Muscle of leg (tissue), 11 donors: Measurements from ENCODE around the gene CDH20. TPM values are rescaled to one million over a fixed set of nuclear protein-coding genes. Genes with fewer than 3 reads are reported as not detected.
A peak's percentile ranks its signal among the peaks of the same experiment; 100 is the strongest.

Experiments used
- DNase-seq: peaks from one replicate; pipeline ENCODE4 v3.0.0; 2013
- H3K27ac ChIP-seq: one replicate; pipeline ENCODE4 v1.5.1; 2013; ENCODE audit warnings: mild to moderate bottlenecking, low read length, control low read depth
- H3K27me3 ChIP-seq: one replicate; pipeline ENCODE4 v1.6.1; 2013; ENCODE audit warnings: low read length; ENCODE audit not compliant: control insufficient read depth, insufficient read depth
- H3K36me3 ChIP-seq: one replicate; pipeline ENCODE4 v1.6.1; 2013; ENCODE audit warnings: low read length; ENCODE audit not compliant: control insufficient read depth, insufficient read depth
- H3K4me1 ChIP-seq: one replicate; pipeline ENCODE4 v1.6.1; 2013; ENCODE audit warnings: low read length; ENCODE audit not compliant: control insufficient read depth, insufficient read depth
- H3K4me3 ChIP-seq: one replicate; pipeline ENCODE4 v1.5.1; 2013; ENCODE audit warnings: low read length, control low read depth
- H3K9me3 ChIP-seq: replicated peaks from 2 replicates; pipeline ENCODE4 v1.6.1; 2013; ENCODE audit warnings: low read depth, low read length; ENCODE audit not compliant: control insufficient read depth
- WGBS: methylation state at CpG from one replicate; pipeline ENCODE4 v1.1.5; 2013; ENCODE audit warnings: missing lambda C conversion rate; ENCODE audit not compliant: insufficient coverage; 5-methylcytosine and 5-hydroxymethylcytosine counted together
- polyA plus RNA-seq, 8 donors: library from polyadenylated mRNA; unstranded; fragments of 120-200 nt; gene quantifications; one replicate each; pipeline versions ENCODE4 v1.2.1 to v1.2.3, GENCODE V29; 2013; ENCODE audit warnings: inconsistent platforms in 1 of 8, low replicate concordance in 1 of 8; ENCODE audit not compliant: insufficient read length in 8 of 8, insufficient read depth in 1 of 8
- total RNA-seq: library from RNA; stranded (reverse); fragments of 120-200 nt; gene quantifications from one replicate; pipeline ENCODE4 v1.2.4, GENCODE V29; 2013

Gene CDH20
- total and polyA plus RNA-seq, 9 donors: 0.44 to 1.7 (median 1.1) TPM

DNA sequence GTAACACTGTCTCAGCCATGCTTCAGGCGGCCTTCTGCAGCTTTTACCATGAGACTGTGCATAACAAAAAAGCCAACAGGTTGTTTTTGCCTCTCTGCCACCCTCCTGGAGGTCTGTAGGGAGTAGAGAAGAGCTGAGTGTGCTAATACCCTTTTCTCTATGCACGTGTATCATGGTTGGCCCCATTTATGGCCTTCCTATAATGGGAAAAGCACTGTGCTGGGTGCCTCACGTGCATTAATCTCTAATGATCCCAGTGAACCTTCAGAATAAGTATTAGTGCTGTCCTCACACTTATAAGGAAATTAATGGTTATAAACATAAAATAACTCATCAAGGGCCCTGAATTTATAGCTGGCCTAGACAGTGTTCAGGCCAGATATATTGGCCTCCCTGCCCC is 164.2 kb downstream of the CDH20 start:
- WGBS: 40% methylated on average over 2 of the region's 3 CpGs
- no peaks in the 10 kb centered on the region for H3K4me1 ChIP-seq
- no peak for DNase-seq

DNA sequence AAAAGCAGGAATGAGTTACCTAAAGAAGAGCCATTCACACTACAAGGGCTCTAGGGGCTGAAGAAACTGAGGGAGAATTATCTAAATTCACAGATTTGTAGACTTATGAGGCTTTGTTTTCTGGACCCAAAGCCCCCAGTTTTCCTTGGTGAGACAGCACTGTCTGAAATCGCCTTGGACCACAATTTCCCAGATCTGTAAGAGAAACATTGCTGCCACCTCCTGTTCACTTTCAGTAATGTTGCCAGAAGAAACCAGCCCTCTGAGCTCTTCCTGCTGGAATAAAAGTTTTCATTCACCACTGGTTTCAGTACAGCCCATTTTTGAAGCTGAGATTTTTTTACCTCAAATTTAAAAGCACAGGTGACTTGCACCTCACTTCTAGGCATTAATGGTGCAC is 169.2 kb downstream of the CDH20 start:
- H3K36me3 ChIP-seq: no peaks in the 10 kb centered on the region
- no peak overlapping the region for H3K27ac ChIP-seq
- WGBS: 0% methylated on average over 1 of the region's 1 CpG
- peak; percentile 85 for DNase-seq
- H3K4me3 ChIP-seq: no peak overlapping the region
- H3K4me1 ChIP-seq: no peaks in the 10 kb centered on the region
- no peaks in the 10 kb centered on the region for H3K9me3 ChIP-seq
- no peaks in the 10 kb centered on the region for H3K27me3 ChIP-seq

More for the DNA sequence above, 164.2 kb downstream of the CDH20 start:
- Histone ChIP-seq H3K9me3 (no peaks in the 10 kb centered on the region), H3K4me3 (no peak overlapping the region), H3K27ac (no peak overlapping the region), H3K36me3 (no peaks in the 10 kb centered on the region), H3K27me3 (no peaks in the 10 kb centered on the region)

DNA sequence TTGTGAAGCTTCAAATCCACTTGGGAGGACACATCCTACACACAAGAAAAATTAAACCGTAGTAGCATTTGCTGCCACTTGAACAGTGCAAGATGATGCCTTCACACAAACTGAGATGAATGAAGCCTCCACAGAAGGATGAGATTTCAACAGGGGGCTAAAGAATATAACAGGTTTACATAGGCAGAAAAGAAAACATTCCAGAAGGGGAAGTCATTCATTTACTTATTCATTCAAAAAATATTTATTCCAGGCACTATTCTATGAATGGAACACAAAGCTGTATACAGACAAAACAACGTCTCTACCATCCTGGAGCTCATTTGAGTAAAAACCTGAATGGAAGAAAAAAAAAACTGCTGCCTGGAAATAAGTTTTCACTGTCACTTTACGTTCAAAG is 170.5 kb downstream of the CDH20 start:
- Histone ChIP-seq H3K4me3 (no peak overlapping the region), H3K27me3 (no peaks in the 10 kb centered on the region), H3K27ac (no peak overlapping the region), H3K9me3 (no peaks in the 10 kb centered on the region), H3K36me3 (no peaks in the 10 kb centered on the region), H3K4me1 (no peaks in the 10 kb centered on the region)
- no CpG with 5 or more reads among the region's 3 CpGs for WGBS
- no peak for DNase-seq

GRCh38 chr18:61528961-61529360 is 195.7 kb downstream of the CDH20 start:
- no peaks in the 10 kb centered on the region for H3K27me3 ChIP-seq
- WGBS: 95% methylated on average over 3 of the region's 6 CpGs
- H3K9me3 ChIP-seq: no peaks in the 10 kb centered on the region
- no peak overlapping the region for H3K27ac ChIP-seq
- H3K36me3 ChIP-seq: no peaks in the 10 kb centered on the region
- H3K4me1 ChIP-seq: no peaks in the 10 kb centered on the region
- H3K4me3 ChIP-seq: no peak overlapping the region
- DNase-seq: no peak

DNA sequence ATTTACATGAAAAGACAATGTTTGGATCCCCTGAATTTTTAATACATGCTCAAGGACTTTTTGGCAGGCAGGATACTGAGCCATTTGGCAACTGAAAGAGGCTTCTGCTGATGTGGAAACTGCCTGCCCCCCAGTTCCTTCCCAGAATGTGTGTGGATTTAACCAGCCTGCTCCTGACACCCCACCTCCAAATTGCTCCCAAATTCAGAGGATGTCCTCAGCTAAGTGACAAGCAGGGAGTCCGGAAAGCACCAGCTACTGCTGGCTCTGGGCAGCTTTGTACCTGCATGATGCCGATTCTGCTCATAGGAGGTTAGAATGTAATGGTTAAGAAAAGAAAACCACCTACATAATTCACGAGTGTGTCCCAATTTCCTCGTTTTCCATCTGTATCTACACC is 197.5 kb downstream of the CDH20 start:
- no peaks in the 10 kb centered on the region for H3K9me3 ChIP-seq
- WGBS: no CpG with 5 or more reads among the region's 4 CpGs
- H3K27me3 ChIP-seq: no peaks in the 10 kb centered on the region
- DNase-seq: no peak
- H3K27ac ChIP-seq: no peak overlapping the region
- H3K4me3 ChIP-seq: no peak overlapping the region
- no peaks in the 10 kb centered on the region for H3K36me3 ChIP-seq
- no peaks in the 10 kb centered on the region for H3K4me1 ChIP-seq

DNA sequence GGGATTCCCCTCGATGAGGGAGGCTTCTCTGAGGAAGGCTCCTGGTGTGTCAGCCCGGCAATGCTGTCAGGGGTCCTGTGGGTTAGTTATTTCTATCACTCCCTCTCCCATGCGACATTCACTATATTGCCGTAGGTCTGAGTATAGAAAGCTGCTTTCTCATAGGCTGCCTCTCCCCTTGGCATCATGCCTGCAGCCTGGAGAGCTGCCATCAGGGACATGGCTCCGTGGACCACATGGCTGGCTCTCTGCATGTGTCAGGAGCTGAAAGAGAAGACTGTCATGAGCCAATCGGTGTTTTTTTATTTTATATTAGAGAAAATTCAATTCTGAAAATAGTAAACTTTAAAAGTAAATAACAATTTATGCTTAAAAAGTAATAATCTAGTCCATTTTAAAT is 198.0 kb downstream of the CDH20 start:
- H3K27me3 ChIP-seq: no peaks in the 10 kb centered on the region
- DNase-seq: no peak
- no peak overlapping the region for H3K27ac ChIP-seq
- no peak overlapping the region for H3K4me3 ChIP-seq
- H3K4me1 ChIP-seq: no peaks in the 10 kb centered on the region
- H3K9me3 ChIP-seq: no peaks in the 10 kb centered on the region
- H3K36me3 ChIP-seq: no peaks in the 10 kb centered on the region
- WGBS: no CpG with 5 or more reads among the region's 6 CpGs

- DNase-seq: no peak
- no peaks in the 10 kb centered on the region for H3K36me3 ChIP-seq
- H3K27ac ChIP-seq: no peak overlapping the region
- H3K27me3 ChIP-seq: no peaks in the 10 kb centered on the region
- H3K4me1 ChIP-seq: no peaks in the 10 kb centered on the region
- H3K4me3 ChIP-seq: no peak overlapping the region
- no peaks in the 10 kb centered on the region for H3K9me3 ChIP-seq
- no CpG with 5 or more reads among the region's 2 CpGs for WGBS
Measured at GRCh38 chr18:61531891-61532290, 198.7 kb downstream of the CDH20 start.

DNA sequence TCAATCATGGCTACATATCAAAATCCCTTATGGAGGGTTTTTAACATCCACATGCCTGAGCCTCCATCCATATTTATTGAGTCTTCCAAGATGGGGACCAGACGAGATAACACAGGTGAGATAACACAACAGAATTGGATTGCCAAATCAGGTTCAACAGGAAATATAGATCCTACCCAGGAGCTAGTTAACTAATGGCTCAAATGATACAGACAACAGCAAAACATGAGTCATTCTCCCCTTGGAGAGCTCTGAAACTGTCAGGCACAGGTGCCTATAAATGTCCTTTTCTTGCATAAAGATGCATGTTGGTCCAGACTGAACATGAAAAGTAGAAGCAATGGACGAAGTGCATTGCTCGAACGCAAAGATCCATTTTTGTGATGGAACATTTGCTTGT is 202.2 kb downstream of the CDH20 start:
- H3K27ac ChIP-seq: no peak overlapping the region
- no CpG with 5 or more reads among the region's 4 CpGs for WGBS
- no peaks in the 10 kb centered on the region for H3K36me3 ChIP-seq
- no peaks in the 10 kb centered on the region for H3K4me1 ChIP-seq
- no peaks in the 10 kb centered on the region for H3K9me3 ChIP-seq
- no peaks in the 10 kb centered on the region for H3K27me3 ChIP-seq
- DNase-seq: no peak
- no peak overlapping the region for H3K4me3 ChIP-seq

- Histone ChIP-seq H3K4me1 (no peaks in the 10 kb centered on the region), H3K4me3 (no peak overlapping the region), H3K36me3 (no peaks in the 10 kb centered on the region), H3K27ac (no peak overlapping the region), H3K9me3 (no peaks in the 10 kb centered on the region), H3K27me3 (no peaks in the 10 kb centered on the region)
- no peak for DNase-seq
- WGBS: 72% methylated on average over 5 of the region's 7 CpGs
Measured at GRCh38 chr18:61541673-61542072, 208.4 kb downstream of the CDH20 start.

GRCh38 chr18:61542596-61542995 is 209.4 kb downstream of the CDH20 start:
- no peaks in the 10 kb centered on the region for H3K36me3 ChIP-seq
- no peaks in the 10 kb centered on the region for H3K9me3 ChIP-seq
- no peaks in the 10 kb centered on the region for H3K27me3 ChIP-seq
- no peak overlapping the region for H3K4me3 ChIP-seq
- H3K4me1 ChIP-seq: no peaks in the 10 kb centered on the region
- no peak overlapping the region for H3K27ac ChIP-seq
- DNase-seq: no peak
- WGBS: no CpG with 5 or more reads among the region's 2 CpGs

DNA sequence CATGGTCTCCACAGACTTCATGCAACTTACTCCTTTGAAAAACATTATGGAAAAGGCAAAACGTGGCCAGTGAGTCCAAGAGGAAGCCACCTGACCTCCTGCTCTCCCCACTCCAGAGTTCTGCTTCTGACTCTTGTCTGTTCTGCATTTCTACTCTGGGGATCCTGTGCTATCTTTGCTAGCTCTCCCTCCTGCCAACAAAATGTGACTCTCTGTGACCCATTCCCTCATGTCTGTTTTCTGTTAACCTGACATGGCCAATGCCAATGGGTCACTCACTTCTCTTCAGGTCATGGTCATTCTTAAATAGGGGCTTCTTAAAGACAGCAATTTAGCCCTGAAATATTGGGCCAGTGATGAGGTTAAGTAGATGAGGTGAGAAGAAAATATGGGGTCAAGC is 210.3 kb downstream of the CDH20 start:
- no peaks in the 10 kb centered on the region for H3K27me3 ChIP-seq
- no peaks in the 10 kb centered on the region for H3K4me1 ChIP-seq
- 11% methylated on average over 1 of the region's 1 CpG for WGBS
- H3K9me3 ChIP-seq: no peaks in the 10 kb centered on the region
- H3K27ac ChIP-seq: no peak overlapping the region
- H3K4me3 ChIP-seq: no peak overlapping the region
- DNase-seq: peak; percentile 32
- H3K36me3 ChIP-seq: no peaks in the 10 kb centered on the region
